ENCODE results near the gene C1orf35.
A peak's percentile ranks its signal among the peaks of the same experiment; 100 is the strongest.

The C1orf35 gene

DNA sequence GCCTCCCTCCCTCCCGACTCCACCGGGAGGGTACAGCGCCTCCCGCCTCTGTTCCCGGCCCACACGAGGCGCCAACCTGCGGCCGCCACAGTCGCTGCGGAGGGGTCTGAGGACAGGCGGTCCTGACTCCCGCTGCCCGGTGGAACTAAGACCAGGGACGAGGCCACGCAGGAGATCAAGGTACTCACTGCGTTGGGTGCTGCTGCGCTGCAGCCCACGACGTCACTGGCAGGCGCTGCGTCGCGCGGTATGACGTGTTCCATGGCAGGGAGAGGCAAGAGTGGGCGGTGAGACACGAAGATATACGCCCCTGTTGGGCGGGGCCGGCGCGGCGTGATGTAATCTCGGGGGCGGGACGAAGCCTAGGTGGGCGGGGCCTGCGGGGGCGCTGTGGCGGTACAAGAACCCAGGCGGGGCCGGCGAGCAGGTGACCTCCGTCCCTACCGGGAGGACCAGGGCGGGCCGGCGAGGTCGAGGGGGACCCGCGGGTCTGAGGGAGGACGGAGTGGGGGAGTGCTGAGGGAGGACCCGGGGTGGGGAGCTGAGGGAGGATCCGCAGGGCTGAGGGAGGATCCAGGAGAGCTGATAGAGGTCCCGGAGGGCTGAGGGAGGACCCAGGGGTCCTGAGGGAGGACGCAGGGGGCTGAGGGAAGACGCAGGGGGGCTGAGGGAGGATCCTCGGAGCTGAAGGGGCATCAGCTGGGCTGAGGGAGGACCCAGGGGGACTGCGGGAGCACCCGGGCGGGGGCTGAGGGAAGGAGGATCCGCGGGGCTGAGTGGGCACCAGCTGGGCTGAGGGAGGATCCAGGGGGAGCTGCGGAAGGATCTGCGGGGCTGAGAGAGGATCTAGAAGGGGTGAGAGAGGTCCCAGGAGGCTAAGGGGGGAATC, 6.2 kb upstream of the C1orf35 start, which contains the start of gene MRPL55:
Gene MRPL55 (minus strand): TSS at position 227 of the 889 bp plus-strand sequence. CDS start 1,039 bp downstream, outside the sequence.
- peak; percentile 91 for DNase-seq (ENCODE audit: low read depth, low spot score)

DNA sequence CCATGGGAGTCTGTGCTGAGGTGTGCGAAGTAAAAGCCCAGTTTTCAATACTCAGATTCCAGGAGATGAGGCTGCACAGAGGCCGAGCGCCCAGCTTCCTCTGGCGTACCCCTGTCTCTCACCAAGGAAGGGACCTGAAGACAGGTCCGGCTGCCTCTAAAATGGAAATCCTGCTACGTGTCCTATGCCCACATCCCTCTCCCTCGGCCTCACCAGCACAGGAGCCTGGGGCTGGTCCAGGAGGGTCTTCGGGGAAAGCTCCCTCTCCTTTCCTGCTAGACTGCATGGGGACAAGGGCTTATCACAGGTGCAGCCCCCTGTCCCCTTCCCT, 5.6 kb upstream of the C1orf35 start:
- DNase-seq (ENCODE audit: low read depth, low spot score): no peak

DNA sequence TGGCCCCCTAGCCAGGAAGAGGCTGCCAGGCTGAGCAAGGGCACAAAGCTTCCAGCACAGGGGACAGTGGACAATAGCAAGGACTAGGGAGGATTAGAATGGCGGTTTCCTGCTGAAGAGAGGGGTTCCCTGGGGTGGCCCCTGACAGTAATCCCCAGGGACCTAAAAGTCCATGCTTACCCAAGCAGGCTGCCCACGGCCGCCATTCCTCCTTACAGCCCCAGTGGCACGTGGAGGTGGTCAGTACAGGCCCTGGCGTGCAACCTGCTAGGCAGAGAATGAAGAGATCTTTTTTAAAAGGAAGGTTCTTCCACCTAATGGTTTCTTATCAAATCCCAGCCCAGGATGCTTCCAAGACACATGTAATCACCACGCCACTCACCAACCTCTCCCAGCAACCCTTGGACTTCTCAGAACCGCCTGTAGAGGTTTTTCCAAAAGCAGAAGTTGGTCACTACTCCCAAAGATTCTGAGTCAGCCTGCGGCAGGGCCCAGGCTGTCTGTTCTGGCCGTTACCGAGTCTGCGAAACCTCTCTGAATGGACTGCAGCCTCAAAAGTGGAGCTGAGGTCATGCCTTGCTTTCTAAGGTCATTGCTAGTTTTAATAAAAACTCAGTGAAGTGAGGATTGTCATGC, 5.0 kb upstream of the C1orf35 start:
- DNase-seq (ENCODE audit: low read depth, low spot score): no peak

DNA sequence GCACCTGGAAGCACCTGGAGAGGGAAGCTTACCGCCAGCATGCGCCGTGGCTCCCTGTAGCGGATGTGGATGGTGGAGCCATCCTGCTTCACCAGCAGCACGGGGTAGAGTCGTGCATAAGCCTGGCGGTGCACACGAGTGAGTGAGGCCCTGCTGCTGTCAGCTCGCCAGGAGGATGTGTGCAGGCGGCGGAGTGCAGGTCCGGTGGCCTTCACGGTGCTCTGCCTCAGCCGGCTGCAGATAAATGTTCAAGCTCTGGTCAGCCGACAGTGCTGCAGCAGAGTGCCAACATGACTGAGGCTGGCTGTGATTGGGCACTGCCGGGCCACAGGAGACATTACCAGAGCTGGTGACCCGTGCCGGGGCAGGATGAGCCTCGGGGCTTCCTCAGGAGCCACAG, 4.5 kb upstream of the C1orf35 start:
- DNase-seq (ENCODE audit: low read depth, low spot score): no peak

DNA sequence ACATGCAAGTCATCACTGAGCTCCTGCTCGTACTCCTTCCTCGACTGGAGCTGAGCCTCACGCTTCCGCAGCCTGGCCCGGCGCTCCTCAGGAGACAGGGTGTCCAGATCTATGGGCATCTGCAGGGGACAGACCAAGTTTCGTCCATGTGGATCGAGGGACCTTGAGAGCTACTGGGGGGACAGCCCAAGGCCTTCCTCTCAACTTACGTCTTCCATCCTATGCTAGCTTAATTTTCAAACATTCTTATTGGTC, 3.6 kb upstream of the C1orf35 start:
- no peak for DNase-seq (ENCODE audit: low read depth, low spot score)

DNA sequence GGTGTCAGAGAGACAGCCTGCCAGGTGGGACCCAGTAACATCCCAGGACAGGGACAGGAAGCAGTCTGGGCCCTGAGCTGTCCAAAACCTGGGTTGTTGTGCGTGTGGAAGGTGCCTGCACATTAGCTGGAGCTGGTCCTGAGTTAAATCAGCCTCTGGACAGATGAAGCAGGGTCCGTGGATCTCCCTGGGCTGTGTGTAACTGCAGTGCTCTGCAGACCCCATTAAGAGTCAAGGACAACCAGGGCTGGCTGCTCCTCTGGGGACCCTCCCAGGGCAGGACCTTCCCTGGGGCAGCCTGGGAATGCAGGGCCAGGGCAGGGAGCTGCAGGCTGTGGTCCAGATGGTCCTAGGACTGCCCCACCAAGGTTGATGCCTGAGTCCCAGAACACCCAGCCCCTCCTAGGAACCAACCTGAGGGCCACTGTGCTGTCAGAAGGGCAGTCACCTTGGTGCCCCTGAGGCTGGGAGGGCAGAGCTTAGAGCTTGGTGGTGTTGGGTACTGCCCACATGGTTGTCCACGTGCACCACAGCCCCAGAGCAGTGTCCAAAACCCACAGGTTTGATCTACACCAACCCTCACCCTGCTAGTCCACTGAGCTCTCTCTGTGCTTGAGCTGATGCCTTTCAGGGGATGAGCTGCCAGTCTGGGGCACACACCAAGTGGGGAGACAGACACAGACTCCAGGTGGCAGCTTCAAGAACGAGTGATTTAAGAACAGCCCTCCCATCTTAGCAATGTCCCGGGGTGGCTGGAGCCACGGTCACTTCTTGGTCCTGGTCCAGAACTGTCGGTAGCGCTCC, 3.1 kb upstream of the C1orf35 start:
- DNase-seq (ENCODE audit: low read depth, low spot score): no peak

DNA sequence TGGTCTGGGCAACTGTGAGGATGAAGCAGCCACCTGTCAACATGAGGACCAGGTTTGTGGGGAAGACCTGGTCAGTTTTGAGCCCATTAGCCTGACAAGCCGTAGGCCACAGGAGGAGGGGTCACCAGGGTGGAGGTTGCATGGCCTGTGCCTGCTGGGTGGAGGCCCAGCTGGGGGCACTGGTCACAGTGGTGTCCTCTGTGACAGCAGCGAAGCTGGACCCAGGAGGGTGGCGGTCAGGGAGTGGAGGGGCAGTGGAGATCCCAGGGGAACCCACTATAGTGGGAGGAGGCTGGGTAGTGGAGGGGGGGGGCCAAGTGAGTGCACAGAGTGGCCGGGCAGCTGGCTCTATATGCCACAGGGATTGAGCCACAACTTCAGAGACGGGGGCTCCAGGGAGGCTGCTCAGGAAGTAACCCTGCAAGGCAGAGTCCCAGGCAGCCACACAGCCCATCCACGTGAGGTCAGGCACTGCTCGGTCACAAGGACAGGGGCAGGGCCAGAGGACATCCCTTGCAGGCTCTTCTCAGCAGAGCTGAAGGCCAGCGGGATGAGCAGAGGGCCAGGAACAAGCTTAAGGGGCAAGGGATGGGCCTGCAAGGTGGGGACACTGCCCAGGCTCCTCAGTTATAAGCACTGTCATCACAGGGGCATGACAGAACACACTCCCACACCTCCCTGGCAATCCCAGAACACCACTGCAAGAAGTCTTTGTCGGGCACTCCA, 2.3 kb upstream of the C1orf35 start:
- DNase-seq (ENCODE audit: low read depth, low spot score): no peak

DNA sequence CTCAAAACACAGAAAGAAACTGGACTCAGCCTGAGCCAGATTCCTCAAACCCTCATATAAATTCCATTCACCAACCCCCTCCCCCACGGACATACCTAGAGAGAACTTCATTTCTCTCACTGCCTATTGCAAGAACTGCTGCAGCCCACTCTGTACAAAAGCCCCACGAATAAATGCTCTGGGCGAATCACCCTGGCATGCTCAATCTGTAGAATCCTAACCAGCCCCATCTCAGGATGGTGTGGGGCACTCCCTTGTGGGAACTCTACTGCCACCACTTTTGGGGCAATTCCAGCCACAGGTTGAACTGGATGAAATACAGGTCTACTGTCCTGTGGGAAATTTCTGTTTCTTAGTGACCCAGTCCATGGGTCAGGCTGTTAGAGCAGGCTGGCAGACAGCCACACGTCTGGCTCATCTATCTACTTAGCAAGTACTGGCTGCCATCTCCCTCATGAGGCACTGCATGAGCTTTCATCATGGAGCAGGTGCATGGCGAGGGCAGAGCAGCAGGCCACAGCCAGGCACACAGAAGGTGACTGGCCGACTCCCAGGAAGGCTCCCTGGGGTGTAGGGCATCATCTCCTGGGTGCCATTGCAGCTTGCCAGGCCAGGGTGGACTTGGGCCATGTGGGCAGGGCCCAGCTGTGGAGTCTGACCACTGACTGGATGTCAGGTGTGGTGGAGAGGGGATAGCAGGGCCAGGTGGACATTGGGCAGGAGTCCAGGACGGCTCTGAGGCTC, 1.6 kb upstream of the C1orf35 start:
- DNase-seq (ENCODE audit: low read depth, low spot score): no peak

DNA sequence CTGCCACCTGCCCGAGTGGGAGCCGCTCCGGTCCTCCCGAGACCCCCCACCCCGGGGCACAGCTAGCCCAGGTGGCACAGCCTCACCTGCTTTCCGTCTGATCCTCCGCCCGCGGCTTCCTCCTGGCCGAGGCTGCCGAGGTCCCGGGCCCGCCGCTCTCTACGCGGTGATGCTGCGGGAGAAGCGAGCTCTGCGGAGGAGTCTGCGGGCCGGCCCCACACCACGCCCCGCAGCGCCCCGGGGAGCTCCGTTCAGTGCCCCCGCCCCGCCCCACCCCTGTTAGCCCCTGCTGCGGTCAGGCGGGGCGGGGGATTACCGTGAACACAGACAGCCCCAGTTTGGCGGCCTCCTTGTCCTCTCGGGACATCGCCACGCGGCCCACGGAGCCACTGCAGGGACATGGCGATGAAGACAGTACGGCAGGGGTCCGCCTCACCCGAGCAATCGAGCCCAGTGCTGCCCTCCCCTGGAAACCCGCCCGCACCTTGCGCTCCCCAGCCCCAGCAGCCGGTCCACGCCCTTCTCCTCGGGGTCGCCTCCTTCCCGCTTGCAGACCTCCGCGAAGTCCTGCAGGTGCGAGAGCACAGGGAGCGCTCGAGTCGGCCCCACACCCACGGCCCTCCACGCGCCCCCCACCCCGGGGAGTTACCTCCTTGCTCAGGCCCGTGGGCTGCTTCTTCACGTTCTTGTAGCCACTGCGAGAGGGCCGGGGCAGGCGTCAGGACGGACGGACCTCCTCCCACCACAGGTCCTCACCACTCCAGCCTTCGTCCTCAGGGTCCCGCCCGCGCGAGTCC, 933 bp downstream of the C1orf35 start:
- no peak for DNase-seq (ENCODE audit: low read depth, low spot score)

DNA sequence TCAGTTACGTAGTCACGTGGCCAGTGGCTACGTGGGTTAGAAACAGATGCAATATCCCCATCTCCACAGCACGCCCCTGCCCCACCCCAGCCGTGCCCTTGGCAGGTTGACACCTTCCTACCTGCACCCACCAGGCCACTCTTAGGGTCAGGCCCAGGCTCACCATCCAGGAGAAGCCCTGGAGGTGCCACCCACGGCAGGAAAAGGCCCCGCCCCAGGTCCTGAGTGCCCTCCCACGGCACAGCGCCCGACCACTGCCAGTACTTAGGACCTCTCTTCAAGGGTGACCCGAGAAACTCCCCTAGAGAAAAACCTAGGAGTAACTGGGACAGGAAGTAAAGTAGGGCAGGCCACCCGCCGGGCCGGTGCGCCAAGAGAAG, 1.5 kb downstream of the C1orf35 start:
- no peak for DNase-seq (ENCODE audit: low read depth, low spot score)

DNA sequence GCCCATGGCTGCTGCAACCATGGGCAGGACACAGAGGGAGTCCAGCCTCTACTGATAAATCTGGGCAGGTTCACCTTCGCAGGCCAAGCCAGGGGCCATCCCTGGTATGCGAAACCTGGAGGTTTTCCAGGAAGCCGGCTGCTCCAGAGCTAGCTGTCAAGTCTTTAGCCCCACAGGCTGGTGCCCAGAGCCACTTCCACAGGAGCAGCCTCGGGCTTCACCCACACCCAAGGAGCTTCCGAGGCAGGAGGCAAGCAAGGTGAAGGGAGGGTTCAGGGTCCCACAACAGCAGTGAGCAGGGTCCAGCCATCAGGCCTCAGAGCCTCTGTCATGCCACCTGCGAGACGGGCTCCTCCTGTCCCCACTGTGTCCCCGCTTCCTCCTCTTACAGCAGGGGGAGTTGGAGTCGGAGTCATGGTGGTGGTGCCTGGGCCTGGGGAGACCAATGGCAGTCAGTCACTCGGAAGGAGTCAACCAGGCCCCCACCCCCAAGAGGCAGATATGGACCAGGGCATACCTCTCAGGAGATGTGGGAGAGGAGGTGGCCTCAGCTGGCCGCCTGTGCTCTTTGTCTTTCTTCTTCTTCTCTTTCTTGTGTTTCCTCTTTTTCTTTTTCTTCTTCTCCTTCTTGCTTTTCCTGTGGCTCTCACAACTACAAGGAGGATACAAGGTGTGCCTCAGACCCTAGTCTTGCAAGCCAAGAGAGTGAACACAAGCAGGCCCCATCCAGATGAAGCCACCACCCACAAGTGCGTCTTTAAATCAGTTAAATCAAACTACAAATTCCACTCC, 2.1 kb downstream of the C1orf35 start:
- no peak for DNase-seq (ENCODE audit: low read depth, low spot score)

DNA sequence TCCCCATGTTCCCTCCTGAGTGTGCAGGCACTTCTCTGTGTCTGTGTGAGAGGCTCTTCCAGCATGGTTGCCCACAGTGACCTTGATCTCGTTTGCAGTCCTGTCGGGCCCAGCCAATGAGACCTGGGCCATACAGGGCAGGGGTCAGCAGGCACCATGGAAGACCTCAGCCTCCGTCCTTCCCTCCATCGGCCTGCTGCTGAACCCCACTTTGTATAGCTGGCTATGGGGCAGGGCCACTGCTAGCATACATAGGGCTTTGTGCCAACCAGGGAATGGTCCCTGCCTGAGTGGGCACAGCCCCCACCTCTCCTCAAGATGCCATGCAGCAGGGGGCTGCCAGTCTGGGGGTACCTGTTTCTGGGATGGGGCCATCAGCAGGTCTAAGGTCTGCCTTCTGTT, 3.8 kb downstream of the C1orf35 start:
- DNase-seq (ENCODE audit: low read depth, low spot score): no peak

DNA sequence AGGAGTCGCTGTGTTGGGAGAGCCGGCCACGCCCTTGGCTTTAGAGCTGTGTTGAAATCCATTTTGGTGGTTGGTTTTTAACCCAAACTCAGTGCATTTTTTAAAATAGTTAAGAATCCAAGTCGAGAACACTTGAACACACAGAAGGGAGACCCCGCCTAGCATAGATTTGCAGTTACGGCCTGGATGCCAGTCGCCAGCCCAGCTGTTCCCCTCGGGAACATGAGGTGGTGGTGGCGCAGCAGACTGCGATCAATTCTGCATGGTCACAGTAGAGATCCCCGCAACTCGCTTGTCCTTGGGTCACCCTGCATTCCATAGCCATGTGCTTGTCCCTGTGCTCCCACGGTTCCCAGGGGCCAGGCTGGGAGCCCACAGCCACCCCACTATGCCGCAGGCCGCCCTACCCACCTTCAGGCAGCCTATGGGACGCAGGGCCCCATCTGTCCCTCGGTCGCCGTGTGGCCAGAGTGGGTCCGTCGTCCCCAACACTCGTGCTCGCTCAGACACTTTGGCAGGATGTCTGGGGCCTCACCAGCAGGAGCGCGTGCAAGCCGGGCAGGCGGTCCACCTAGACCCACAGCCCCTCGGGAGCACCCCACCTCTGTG, 4.7 kb downstream of the C1orf35 start:
- DNase-seq (ENCODE audit: low read depth, low spot score): no peak

DNA sequence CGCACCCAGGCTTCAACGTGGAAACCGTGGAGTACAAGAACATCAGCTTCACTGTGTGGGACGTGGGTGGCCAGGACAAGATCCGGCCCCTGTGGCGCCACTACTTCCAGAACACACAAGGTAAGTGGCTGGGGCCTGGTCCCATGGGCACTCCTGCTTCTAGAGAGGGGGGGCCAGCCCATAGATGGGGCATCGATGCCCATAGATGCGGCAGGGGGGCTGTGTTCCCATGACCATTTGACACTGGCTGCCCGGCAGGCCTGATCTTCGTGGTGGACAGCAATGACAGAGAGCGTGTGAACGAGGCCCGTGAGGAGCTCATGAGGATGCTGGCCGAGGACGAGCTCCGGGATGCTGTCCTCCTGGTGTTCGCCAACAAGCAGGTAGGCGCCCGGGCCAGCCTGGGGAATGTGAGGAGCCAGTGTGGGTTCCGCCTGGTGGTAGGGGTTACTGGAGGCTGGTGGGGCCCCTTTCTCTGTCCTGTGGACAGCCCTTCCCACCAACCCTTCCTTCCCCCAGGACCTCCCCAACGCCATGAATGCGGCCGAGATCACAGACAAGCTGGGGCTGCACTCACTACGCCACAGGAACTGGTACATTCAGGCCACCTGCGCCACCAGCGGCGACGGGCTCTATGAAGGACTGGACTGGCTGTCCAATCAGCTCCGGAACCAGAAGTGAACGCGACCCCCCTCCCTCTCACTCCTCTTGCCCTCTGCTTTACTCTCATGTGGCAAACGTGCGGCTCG, 5.6 kb downstream of the C1orf35 start:
- no peak for DNase-seq (ENCODE audit: low read depth, low spot score)

DNA sequence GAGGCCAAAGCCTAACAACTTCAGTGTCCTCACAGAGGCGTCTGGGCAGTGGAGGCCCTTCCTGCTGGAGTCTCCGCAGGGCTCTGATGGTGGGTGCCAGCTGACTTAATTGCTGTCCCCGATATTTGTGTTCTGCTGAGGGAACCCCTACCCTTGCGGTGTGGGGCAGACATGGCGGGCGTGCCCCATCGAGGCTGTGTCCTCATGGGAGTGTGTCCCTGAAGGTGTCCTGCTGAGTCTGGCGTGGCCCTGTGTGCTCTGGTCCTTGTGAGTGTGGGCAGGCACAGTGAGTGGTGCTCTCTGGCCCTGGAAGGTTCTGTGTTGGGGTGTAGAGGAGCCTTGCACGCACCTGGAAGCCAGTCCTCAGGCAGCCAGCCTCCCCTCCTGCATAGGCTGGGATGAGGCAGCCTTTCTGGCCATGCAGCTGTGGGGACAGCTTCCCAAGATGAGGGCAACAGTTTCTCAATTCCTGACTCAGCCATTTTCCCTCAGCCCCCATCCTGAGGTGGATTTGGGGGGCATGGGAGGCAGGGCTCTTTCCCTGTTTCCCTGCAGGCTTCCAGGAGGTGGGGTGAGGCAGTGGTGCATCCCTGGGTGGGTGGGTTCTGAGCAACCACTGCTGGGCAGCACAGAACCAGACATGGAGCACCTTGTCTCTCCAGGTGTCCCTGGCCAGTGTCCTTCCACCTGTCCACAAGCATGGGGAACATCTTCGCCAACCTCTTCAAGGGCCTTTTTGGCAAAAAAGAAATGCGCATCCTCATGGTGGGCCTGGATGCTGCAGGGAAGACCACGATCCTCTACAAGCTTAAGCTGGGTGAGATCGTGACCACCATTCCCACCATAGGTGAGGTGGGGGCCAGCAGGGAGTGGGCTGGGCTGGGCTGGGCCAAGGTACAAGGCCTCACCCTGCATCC, 6.5 kb downstream of the C1orf35 start:
- no peak for DNase-seq (ENCODE audit: low read depth, low spot score)

DNA sequence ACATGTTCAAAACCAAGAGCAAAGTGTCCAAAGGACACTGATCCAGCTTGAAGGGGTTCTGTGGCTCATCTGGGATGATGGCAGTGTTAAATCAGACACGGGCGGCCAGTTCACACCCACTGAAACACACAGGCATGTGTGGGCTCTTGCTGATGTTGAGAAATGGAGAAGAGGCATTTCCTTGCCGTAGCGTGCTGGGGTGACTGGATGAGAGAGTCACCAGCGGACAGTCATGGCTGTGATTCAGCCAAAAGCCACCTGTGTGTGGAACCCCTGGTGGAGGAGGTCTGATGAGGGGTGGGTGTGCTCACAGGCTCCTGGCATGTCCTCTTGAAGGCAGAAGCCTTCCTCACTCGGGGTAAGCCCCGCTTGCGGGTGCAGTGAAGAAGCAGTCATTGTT, 7.2 kb downstream of the C1orf35 start:
- DNase-seq (ENCODE audit: low read depth, low spot score): no peak

DNA sequence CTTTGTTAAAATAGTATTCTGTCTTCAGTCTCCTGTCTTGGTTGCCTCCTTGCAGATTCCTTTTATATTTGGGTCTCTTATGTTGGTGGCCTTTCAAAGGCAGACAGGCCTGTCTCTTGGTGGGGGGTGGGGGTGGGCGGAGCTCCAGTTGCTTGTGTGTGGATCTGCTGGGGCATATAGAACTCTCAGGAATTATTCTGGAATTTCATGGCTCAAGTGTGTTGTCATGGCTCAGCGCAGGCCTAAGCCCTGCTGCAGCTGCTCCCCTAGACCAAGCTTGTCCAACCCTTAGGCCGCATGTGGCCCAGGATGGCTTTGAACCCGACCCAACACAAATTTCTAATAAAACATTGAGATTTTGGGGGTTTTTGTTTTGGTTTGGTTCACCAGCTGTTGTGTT, 8.0 kb downstream of the C1orf35 start:
- no peak for DNase-seq (ENCODE audit: low read depth, low spot score)

Data from activated naive CD8-positive, alpha-beta T cell treated with anti-CD3 and anti-CD28 coated beads, Interleukin-2, amount 50 U/mL, for 16 hours (primary cell).